ENCODE data around the gene DNER. TPM values are rescaled to one million over a fixed set of nuclear protein-coding genes. Genes with fewer than 3 reads are reported as not detected.

The DNER gene
- polyA plus RNA-seq, 2 of the 4 experiments (the other 2 are of a cell fraction), result 0.34 to 4.2 TPM

DNA sequence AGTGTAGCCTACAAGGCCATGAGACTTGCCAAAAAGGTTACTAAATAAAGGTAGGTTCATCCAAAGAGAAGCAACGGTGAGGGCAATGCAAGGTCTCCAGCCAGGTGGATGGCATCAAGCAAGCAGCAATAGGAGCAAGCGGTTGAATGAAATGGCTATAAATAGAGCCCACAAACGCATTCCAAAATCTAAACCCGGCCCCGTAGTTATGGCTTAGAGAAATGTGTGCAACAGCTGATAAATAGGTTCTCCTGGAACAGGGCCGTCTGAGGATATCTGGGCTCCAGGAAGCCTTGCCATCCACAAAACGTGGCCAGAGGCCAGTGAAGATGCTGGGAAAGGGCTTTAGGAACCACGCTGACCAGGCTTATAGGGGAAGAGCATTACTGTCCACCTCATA, 297.2 kb downstream of the DNER start (continued):
- TF ChIP-seq HOXB13 (CRISPR knock-in tag; IDR thresholded peaks at IDR 0.05; ENCODE audit: low read depth) (no peak), NFE2L2 (conservative IDR thresholded peaks at IDR 0.05; ENCODE audit: low read length) (no peak), JUNB (IDR thresholded peaks at IDR 0.05) (no peak), EHF (CRISPR knock-in tag; IDR thresholded peaks at IDR 0.05) (no peak)
- TF ChIP-seq, protein P1, sequence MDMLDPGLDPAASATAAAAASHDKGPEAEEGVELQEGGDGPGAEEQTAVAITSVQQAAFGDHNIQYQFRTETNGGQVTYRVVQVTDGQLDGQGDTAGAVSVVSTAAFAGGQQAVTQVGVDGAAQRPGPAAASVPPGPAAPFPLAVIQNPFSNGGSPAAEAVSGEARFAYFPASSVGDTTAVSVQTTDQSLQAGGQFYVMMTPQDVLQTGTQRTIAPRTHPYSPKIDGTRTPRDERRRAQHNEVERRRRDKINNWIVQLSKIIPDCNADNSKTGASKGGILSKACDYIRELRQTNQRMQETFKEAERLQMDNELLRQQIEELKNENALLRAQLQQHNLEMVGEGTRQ (IDR thresholded peaks at IDR 0.05), result no peak

DNA sequence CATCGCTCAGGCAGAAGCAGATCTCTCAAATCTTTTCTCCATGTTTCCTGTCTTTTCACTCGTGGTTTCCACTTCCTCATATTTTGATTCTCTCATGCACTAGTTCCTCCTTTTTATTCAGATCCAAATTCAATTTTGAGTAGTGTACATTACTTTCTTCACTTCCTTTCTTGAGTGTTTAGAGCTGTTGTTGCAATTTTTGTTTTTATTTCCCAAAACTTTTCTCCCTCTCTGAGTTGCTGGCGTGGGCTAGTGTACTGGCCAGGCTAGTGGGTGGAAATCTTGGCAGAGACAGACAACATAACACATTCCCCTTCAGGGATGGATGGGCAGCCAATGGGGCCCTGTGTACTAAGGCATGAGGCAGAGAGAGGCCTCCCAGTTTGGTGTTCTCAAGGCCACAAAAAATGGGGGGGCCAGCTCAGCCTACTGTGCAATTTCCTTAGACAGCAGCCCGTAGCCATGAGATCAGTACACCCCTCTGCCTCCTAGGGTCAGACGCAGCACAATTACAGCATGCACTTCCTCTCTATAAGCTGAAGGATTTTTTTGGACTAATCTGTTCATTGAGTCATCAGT, 298.1 kb downstream of the DNER start:
- 67% methylated on average over 5 of the region's 5 CpGs for WGBS (ENCODE audit: missing lambda C conversion rate)
- no peak overlapping the region for H3K4me2 ChIP-seq
- peaks cover 6% of the 10 kb centered on the region; the same call in 1 of the 3 replicates for H3K9me3 ChIP-seq
- FAIRE-seq, result no peak
- 0 out of 6 replicates have a peak overlapping the region, but pooled peaks of 1 of the 2 experiments have one; percentile 2 for H3K27ac ChIP-seq
- TF ChIP-seq, protein P2, sequence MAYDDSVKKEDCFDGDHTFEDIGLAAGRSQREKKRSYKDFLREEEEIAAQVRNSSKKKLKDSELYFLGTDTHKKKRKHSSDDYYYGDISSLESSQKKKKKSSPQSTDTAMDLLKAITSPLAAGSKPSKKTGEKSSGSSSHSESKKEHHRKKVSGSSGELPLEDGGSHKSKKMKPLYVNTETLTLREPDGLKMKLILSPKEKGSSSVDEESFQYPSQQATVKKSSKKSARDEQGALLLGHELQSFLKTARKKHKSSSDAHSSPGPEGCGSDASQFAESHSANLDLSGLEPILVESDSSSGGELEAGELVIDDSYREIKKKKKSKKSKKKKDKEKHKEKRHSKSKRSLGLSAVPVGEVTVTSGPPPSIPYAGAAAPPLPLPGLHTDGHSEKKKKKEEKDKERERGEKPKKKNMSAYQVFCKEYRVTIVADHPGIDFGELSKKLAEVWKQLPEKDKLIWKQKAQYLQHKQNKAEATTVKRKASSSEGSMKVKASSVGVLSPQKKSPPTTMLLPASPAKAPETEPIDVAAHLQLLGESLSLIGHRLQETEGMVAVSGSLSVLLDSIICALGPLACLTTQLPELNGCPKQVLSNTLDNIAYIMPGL (CRISPR knock-in tag; IDR thresholded peaks at IDR 0.05; ENCODE audit: borderline replicate concordance), result no peak
- no peak for TF ChIP-seq MAZ (IDR thresholded peaks at IDR 0.05; ENCODE audit: borderline replicate concordance, low read depth, low read length)
- no peak for TF ChIP-seq JUN (IDR thresholded peaks at IDR 0.05)
- TF ChIP-seq JUNB (IDR thresholded peaks at IDR 0.05), result no peak
- TF ChIP-seq POLR2A (IDR thresholded peaks at IDR 0.05; ENCODE audit: low read length), result no peak
- TF ChIP-seq CEBPB (IDR thresholded peaks at IDR 0.05), result no peak
- TF ChIP-seq, protein P3, sequence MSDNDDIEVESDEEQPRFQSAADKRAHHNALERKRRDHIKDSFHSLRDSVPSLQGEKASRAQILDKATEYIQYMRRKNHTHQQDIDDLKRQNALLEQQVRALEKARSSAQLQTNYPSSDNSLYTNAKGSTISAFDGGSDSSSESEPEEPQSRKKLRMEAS (IDR thresholded peaks at IDR 0.05), result no peak
- TF ChIP-seq NR3C1 (IDR thresholded peaks at IDR 0.05), result no peak
- TF ChIP-seq SMC3 (IDR thresholded peaks at IDR 0.05), result no peak
- TF ChIP-seq FOSB (CRISPR knock-in tag; IDR thresholded peaks at IDR 0.05), result no peak
- no peak for TF ChIP-seq HOXB5 (CRISPR knock-in tag; IDR thresholded peaks at IDR 0.05)
- no peak for TF ChIP-seq CHD2 (IDR thresholded peaks at IDR 0.05; ENCODE audit: low read length, partially characterized antibody)
- TF ChIP-seq RARB (CRISPR knock-in tag; IDR thresholded peaks at IDR 0.05), result no peak
- no peak for TF ChIP-seq CBX8 (IDR thresholded peaks at IDR 0.05)
- no peak for TF ChIP-seq ZFP36 (IDR thresholded peaks at IDR 0.05; ENCODE audit: borderline replicate concordance, partially characterized antibody)
- no peak for TF ChIP-seq SREBF2 (IDR thresholded peaks at IDR 0.05)
- TF ChIP-seq NFE2L2 (conservative IDR thresholded peaks at IDR 0.05; ENCODE audit: low read length), result no peak
- TF ChIP-seq MAFK (IDR thresholded peaks at IDR 0.05; ENCODE audit: partially characterized antibody), result no peak
- TF ChIP-seq RCOR1 (IDR thresholded peaks at IDR 0.05; ENCODE audit: low read depth, low read length), result no peak
- no peaks in the 10 kb centered on the region for H3K4me1 ChIP-seq
- no peak overlapping the region for H3K4me3 ChIP-seq
- no peak for ATAC-seq
- DNase-seq (ENCODE audit: low read depth in 1 of 2, low spot score in 1 of 2), result no peak
- POLR2A ChIA-PET, result no interaction called here
- CTCF ChIA-PET, result interaction anchor here (0.6 to 1.8 kb wide), 4 partner anchors 15 to 171 kb away, joined by 3 to 6 read pairs (median 3); no protein-coding TSS in a partner anchor

DNA sequence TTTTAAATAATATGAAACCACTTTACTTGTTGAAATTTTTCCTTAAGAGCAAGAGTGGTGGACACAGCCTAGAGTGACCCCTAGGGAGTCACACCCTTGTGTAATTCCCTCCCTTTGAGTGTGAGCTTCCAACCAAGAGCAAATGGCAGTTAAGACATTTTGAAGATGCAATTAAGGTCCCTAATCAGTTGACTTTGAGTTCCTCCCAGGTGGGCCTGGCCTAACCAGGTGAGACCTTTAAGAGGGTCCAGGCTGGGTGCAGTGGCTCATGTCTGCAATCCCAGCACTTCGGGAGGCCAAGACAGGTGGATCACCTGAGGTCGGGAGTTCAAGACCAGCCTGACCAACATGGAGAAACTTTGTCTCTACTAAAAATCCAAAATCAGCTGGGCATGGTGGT, 299.7 kb downstream of the DNER start:
- WGBS (ENCODE audit: missing lambda C conversion rate), result 83% methylated on average over 2 of the region's 2 CpGs
- Histone ChIP-seq H3K9me3 (peaks cover 6% of the 10 kb centered on the region; the same call in 1 of the 3 replicates), H3K4me3 (no peak overlapping the region), H3K4me1 (peaks cover 7% of the 10 kb centered on the region), H3K4me2 (no peak overlapping the region), H3K27ac (no peak overlapping the region)
- POLR2A ChIA-PET, result no interaction called here
- TF ChIP-seq HOXB5 (CRISPR knock-in tag; IDR thresholded peaks at IDR 0.05) (no peak), TP53 (CRISPR knock-in tag; IDR thresholded peaks at IDR 0.05) (no peak), JUN (IDR thresholded peaks at IDR 0.05) (no peak), RAD21 (conservative IDR thresholded peaks at IDR 0.05 in 1 of 2, IDR thresholded peaks at IDR 0.05 in 1 of 2) (no peak), HOXB13 (CRISPR knock-in tag; IDR thresholded peaks at IDR 0.05; ENCODE audit: low read depth) (no peak), FOSL2 (IDR thresholded peaks at IDR 0.05) (no peak), FOSL2 (CRISPR knock-in tag; IDR thresholded peaks at IDR 0.05) (no peak), POLR2A (IDR thresholded peaks at IDR 0.05; ENCODE audit: low read length) (no peak)
- TF ChIP-seq, protein P4, sequence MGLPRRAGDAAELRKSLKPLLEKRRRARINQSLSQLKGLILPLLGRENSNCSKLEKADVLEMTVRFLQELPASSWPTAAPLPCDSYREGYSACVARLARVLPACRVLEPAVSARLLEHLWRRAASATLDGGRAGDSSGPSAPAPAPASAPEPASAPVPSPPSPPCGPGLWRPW (IDR thresholded peaks at IDR 0.05), result no peak
- TF ChIP-seq, protein P5, sequence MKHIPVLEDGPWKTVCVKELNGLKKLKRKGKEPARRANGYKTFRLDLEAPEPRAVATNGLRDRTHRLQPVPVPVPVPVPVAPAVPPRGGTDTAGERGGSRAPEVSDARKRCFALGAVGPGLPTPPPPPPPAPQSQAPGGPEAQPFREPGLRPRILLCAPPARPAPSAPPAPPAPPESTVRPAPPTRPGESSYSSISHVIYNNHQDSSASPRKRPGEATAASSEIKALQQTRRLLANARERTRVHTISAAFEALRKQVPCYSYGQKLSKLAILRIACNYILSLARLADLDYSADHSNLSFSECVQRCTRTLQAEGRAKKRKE (CRISPR knock-in tag; IDR thresholded peaks at IDR 0.05; ENCODE audit: low read depth), result no peak
- TF ChIP-seq, protein P6, sequence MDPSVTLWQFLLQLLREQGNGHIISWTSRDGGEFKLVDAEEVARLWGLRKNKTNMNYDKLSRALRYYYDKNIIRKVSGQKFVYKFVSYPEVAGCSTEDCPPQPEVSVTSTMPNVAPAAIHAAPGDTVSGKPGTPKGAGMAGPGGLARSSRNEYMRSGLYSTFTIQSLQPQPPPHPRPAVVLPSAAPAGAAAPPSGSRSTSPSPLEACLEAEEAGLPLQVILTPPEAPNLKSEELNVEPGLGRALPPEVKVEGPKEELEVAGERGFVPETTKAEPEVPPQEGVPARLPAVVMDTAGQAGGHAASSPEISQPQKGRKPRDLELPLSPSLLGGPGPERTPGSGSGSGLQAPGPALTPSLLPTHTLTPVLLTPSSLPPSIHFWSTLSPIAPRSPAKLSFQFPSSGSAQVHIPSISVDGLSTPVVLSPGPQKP (IDR thresholded peaks at IDR 0.05; ENCODE audit: low read depth, low read length), result no peak
- TF ChIP-seq, protein P1 (IDR thresholded peaks at IDR 0.05), result no peak
- CTCF ChIA-PET, result interaction anchor here (1.4 kb wide), 1 partner anchor 141 kb away, joined by 3 read pairs; no protein-coding TSS in a partner anchor
- no peak for ATAC-seq
- no peak for FAIRE-seq
- DNase-seq (ENCODE audit: low read depth in 1 of 2, low spot score in 1 of 2), result no peak
